Liver (tissue), 9 donors: ENCODE data around the gene KYAT1. TPM values are rescaled to one million over a fixed set of nuclear protein-coding genes. Genes with fewer than 3 reads are reported as not detected.

Experiments used
- DNase-seq: peaks from one replicate; pipeline ENCODE4 v3.0.0-alpha.2; 2017; ENCODE audit warnings: low spot score
- H3K27ac ChIP-seq, 2 donors: one replicate each; pipeline ENCODE4 v1.7.0; 2013; ENCODE audit warnings: inconsistent platforms in 2 of 2, low read length in 2 of 2, control low read depth in 1 of 2, low read depth in 1 of 2, mild to moderate bottlenecking in 1 of 2
- H3K27me3 ChIP-seq, 4 donors: one replicate each; pipeline versions ENCODE4 v1.6.1 to v1.7.0; 2013; ENCODE audit warnings: low read length in 3 of 4, inconsistent platforms in 1 of 4, mild to moderate bottlenecking in 1 of 4, moderate library complexity in 1 of 4; ENCODE audit not compliant: control insufficient read depth in 4 of 4, insufficient read depth in 4 of 4
- H3K36me3 ChIP-seq, 4 donors: one replicate each; pipeline versions ENCODE4 v1.6.1 to v1.7.0; 2013; ENCODE audit warnings: low read length in 3 of 4, mild to moderate bottlenecking in 3 of 4, low read depth in 1 of 4, moderate library complexity in 1 of 4; ENCODE audit not compliant: control insufficient read depth in 4 of 4, insufficient read depth in 3 of 4
- H3K4me1 ChIP-seq, 4 donors: one replicate each; pipeline versions ENCODE4 v1.6.1 to v1.7.0; 2013; ENCODE audit warnings: low read length in 3 of 4, mild to moderate bottlenecking in 3 of 4, moderate library complexity in 1 of 4; ENCODE audit not compliant: control insufficient read depth in 4 of 4, insufficient read depth in 4 of 4
- H3K4me3 ChIP-seq, 3 donors: one replicate each; pipeline versions ENCODE4 v1.6.1 to v1.7.0; 2013; ENCODE audit warnings: low read length in 3 of 3, control low read depth in 1 of 3, low read depth in 1 of 3, mild to moderate bottlenecking in 1 of 3
- H3K9ac ChIP-seq, 2 donors: one replicate each; pipeline ENCODE4 v1.7.0; 2013; ENCODE audit warnings: low read length in 2 of 2, mild to moderate bottlenecking in 2 of 2, moderate library complexity in 2 of 2, control low read depth in 1 of 2, low read depth in 1 of 2
- H3K9me3 ChIP-seq, 4 donors: one replicate each; pipeline versions ENCODE4 v1.6.1 to v1.7.0; 2013; ENCODE audit warnings: low read length in 3 of 4; ENCODE audit not compliant: control insufficient read depth in 4 of 4
- EGR1 ChIP-seq, 2 donors: IDR thresholded peaks; 2 replicates each; pipeline ENCODE4 v1.6.1; 2016 to 2018; ENCODE audit warnings: antibody characterized with exemption in 2 of 2, low read depth in 2 of 2
- FOXA1 ChIP-seq: IDR thresholded peaks from 2 replicates; pipeline ENCODE4 v1.6.1; 2016; ENCODE audit warnings: antibody characterized with exemption
- FOXA2 ChIP-seq: IDR thresholded peaks from 2 replicates; pipeline ENCODE4 v1.6.1; 2016; ENCODE audit warnings: antibody characterized with exemption
- GABPA ChIP-seq, 2 donors: IDR thresholded peaks in 1 of 2; conservative IDR thresholded peaks in 1 of 2; 2 replicates each; pipeline ENCODE4 v1.6.1; 2016; ENCODE audit warnings: antibody characterized with exemption in 2 of 2, mild to moderate bottlenecking in 1 of 2, moderate library complexity in 1 of 2
- HNF4A ChIP-seq, 2 donors: conservative IDR thresholded peaks; 2 replicates each; pipeline ENCODE4 v1.6.1; 2016; ENCODE audit warnings: antibody characterized with exemption in 2 of 2, mild to moderate bottlenecking in 2 of 2
- HNF4G ChIP-seq: IDR thresholded peaks from 2 replicates; pipeline ENCODE4 v1.6.1; 2016; ENCODE audit warnings: antibody characterized with exemption
- JUND ChIP-seq, 2 donors: IDR thresholded peaks; 2 replicates each; pipeline ENCODE4 v1.6.1; 2016; ENCODE audit warnings: antibody characterized with exemption in 2 of 2
- NR2F2 ChIP-seq: IDR thresholded peaks from 2 replicates; pipeline ENCODE4 v1.6.1; 2016; ENCODE audit warnings: antibody characterized with exemption
- RAD21 ChIP-seq, 2 donors: IDR thresholded peaks; 2 replicates each; pipeline ENCODE4 v1.6.1; 2016; ENCODE audit warnings: antibody characterized with exemption in 2 of 2, mild to moderate bottlenecking in 2 of 2
- RXRA ChIP-seq, 2 donors: IDR thresholded peaks; 2 replicates each; pipeline ENCODE4 v1.6.1; 2017 to 2018; ENCODE audit warnings: antibody characterized with exemption in 2 of 2, mild to moderate bottlenecking in 1 of 2
- SP1 ChIP-seq: IDR thresholded peaks from 2 replicates; pipeline ENCODE4 v1.6.1; 2018; ENCODE audit warnings: antibody characterized with exemption, mild to moderate bottlenecking
- TAF1 ChIP-seq: conservative IDR thresholded peaks from 2 replicates; pipeline ENCODE4 v1.6.1; 2016; ENCODE audit warnings: antibody characterized with exemption, mild to moderate bottlenecking
- YY1 ChIP-seq: IDR thresholded peaks from 2 replicates; pipeline ENCODE4 v1.6.1; 2016; ENCODE audit warnings: antibody characterized with exemption, mild to moderate bottlenecking
- WGBS: extraction: QIAGEN DNeasy Blood & Tissue Kit; methylation state at CpG from one replicate; pipeline ENCODE4 v1.1.7; 2013; 5-methylcytosine and 5-hydroxymethylcytosine counted together
- polyA plus RNA-seq, 2 donors: library from polyadenylated mRNA; stranded (reverse) in 1 of 2; unstranded in 1 of 2; fragments of 200-250 nt in 1 of 2; fragments of >200 nt in 1 of 2; fragmentation: Nextera tagmentation in 1 of 2; extraction: Ambion mirVana in 1 of 2; gene quantifications; one replicate each; pipeline versions ENCODE4 v1.2.1 to v1.2.3, GENCODE V29; 2013 to 2015
- total RNA-seq, 2 donors: library from RNA; depleted of rRNA; stranded (reverse); fragments of >200 nt; gene quantifications; one replicate each; pipeline ENCODE4 v1.2.3, GENCODE V29; 2014
- TF ChIP-seq, protein P1 (sequence below): fragments of 150-350 bp; IDR thresholded peaks from 2 replicates; pipeline ENCODE4 v1.5.1; 2017; ENCODE audit warnings: improper control_type of control experiment, low read depth, low read length; ENCODE audit not compliant: missing input control
- TF ChIP-seq, protein P2 (sequence below): IDR thresholded peaks from 2 replicates; pipeline ENCODE4 v1.6.1; 2016; ENCODE audit warnings: antibody characterized with exemption
- TF ChIP-seq, protein P3 (sequence below): IDR thresholded peaks from 2 replicates; pipeline ENCODE4 v1.6.1; 2016; ENCODE audit warnings: antibody characterized with exemption
- TF ChIP-seq, protein P4 (sequence below): IDR thresholded peaks from 2 replicates; pipeline ENCODE4 v1.6.1; 2016; ENCODE audit warnings: antibody characterized with exemption
- TF ChIP-seq, protein P5 (sequence below): IDR thresholded peaks from 2 replicates; pipeline ENCODE4 v1.6.1; 2016; ENCODE audit warnings: antibody characterized with exemption, mild to moderate bottlenecking
- donor health status: healthy.
- donor health status: healthy.
- donor health status: healthy.
- donor health status: healthy.
- donor health status: healthy.

The KYAT1 gene
- total and polyA plus RNA-seq, 4 donors = 3.8 to 8.1 (median 7.4) TPM

DNA sequence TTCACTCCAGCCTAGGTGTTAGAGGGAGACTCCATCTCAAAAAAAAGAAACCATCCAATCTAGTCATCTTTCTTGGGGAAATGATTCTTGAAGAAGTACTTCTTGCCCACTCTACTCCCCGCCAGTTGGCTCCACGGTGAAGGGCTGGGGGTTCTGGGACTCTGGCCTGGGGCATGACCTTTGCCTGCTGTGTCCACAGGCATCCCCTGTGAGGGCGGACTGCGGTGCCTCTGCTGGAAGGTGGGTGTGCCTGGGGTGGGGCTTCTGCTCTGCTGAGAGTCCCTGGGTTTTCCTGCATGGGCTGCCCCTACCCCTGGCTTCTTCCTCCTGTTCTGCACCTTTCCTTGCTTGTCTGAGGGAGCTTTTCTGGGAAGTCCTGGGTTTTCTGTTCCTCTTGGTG is 91.2 kb downstream of the KYAT1 start:
- Histone ChIP-seq H3K36me3 (peaks cover 2 to 24% (median 6%) of the 10 kb centered on the region in 4 donors), H3K4me1 (peaks cover 3 to 44% (median 31%) of the 10 kb centered on the region in 4 donors)
- 83% methylated on average over 4 of the region's 4 CpGs for WGBS

More for the DNA sequence above, 91.2 kb downstream of the KYAT1 start:
- Histone ChIP-seq H3K9me3 (no peaks in the 10 kb centered on the region), H3K27ac (no peak overlapping the region), H3K4me3 (no peak overlapping the region), H3K9ac (no peak overlapping the region), H3K27me3 (no peaks in the 10 kb centered on the region)
- DNase-seq = no peak
- TF ChIP-seq JUND (IDR thresholded peaks at IDR 0.05) (no peak), FOXA2 (no peak), FOXA1 (no peak), HNF4G (no peak), HNF4A (conservative IDR thresholded peaks at IDR 0.05) (no peak), EGR1 (IDR thresholded peaks at IDR 0.05; ENCODE audit: low read depth in 2 of 2) (no peak), GABPA (IDR thresholded peaks at IDR 0.05 in 1 of 2, conservative IDR thresholded peaks at IDR 0.05 in 1 of 2) (no peak), TAF1 (no peak), RXRA (IDR thresholded peaks at IDR 0.05) (no peak), NR2F2 (no peak), RAD21 (IDR thresholded peaks at IDR 0.05) (no peak), SP1 (no peak), YY1 (no peak)
- TF ChIP-seq, protein P1, sequence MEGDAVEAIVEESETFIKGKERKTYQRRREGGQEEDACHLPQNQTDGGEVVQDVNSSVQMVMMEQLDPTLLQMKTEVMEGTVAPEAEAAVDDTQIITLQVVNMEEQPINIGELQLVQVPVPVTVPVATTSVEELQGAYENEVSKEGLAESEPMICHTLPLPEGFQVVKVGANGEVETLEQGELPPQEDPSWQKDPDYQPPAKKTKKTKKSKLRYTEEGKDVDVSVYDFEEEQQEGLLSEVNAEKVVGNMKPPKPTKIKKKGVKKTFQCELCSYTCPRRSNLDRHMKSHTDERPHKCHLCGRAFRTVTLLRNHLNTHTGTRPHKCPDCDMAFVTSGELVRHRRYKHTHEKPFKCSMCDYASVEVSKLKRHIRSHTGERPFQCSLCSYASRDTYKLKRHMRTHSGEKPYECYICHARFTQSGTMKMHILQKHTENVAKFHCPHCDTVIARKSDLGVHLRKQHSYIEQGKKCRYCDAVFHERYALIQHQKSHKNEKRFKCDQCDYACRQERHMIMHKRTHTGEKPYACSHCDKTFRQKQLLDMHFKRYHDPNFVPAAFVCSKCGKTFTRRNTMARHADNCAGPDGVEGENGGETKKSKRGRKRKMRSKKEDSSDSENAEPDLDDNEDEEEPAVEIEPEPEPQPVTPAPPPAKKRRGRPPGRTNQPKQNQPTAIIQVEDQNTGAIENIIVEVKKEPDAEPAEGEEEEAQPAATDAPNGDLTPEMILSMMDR = no peak
- TF ChIP-seq, protein P2, sequence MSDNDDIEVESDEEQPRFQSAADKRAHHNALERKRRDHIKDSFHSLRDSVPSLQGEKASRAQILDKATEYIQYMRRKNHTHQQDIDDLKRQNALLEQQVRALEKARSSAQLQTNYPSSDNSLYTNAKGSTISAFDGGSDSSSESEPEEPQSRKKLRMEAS = no peak
- TF ChIP-seq, protein P3, sequence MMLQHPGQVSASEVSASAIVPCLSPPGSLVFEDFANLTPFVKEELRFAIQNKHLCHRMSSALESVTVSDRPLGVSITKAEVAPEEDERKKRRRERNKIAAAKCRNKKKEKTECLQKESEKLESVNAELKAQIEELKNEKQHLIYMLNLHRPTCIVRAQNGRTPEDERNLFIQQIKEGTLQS = no peak
- TF ChIP-seq, protein P4, sequence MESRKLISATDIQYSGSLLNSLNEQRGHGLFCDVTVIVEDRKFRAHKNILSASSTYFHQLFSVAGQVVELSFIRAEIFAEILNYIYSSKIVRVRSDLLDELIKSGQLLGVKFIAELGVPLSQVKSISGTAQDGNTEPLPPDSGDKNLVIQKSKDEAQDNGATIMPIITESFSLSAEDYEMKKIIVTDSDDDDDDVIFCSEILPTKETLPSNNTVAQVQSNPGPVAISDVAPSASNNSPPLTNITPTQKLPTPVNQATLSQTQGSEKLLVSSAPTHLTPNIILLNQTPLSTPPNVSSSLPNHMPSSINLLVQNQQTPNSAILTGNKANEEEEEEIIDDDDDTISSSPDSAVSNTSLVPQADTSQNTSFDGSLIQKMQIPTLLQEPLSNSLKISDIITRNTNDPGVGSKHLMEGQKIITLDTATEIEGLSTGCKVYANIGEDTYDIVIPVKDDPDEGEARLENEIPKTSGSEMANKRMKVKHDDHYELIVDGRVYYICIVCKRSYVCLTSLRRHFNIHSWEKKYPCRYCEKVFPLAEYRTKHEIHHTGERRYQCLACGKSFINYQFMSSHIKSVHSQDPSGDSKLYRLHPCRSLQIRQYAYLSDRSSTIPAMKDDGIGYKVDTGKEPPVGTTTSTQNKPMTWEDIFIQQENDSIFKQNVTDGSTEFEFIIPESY = no peak
- TF ChIP-seq, protein P5, sequence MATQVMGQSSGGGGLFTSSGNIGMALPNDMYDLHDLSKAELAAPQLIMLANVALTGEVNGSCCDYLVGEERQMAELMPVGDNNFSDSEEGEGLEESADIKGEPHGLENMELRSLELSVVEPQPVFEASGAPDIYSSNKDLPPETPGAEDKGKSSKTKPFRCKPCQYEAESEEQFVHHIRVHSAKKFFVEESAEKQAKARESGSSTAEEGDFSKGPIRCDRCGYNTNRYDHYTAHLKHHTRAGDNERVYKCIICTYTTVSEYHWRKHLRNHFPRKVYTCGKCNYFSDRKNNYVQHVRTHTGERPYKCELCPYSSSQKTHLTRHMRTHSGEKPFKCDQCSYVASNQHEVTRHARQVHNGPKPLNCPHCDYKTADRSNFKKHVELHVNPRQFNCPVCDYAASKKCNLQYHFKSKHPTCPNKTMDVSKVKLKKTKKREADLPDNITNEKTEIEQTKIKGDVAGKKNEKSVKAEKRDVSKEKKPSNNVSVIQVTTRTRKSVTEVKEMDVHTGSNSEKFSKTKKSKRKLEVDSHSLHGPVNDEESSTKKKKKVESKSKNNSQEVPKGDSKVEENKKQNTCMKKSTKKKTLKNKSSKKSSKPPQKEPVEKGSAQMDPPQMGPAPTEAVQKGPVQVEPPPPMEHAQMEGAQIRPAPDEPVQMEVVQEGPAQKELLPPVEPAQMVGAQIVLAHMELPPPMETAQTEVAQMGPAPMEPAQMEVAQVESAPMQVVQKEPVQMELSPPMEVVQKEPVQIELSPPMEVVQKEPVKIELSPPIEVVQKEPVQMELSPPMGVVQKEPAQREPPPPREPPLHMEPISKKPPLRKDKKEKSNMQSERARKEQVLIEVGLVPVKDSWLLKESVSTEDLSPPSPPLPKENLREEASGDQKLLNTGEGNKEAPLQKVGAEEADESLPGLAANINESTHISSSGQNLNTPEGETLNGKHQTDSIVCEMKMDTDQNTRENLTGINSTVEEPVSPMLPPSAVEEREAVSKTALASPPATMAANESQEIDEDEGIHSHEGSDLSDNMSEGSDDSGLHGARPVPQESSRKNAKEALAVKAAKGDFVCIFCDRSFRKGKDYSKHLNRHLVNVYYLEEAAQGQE = no peak
